ENCODE data around the gene ERI2.

ERI2 gene

DNA sequence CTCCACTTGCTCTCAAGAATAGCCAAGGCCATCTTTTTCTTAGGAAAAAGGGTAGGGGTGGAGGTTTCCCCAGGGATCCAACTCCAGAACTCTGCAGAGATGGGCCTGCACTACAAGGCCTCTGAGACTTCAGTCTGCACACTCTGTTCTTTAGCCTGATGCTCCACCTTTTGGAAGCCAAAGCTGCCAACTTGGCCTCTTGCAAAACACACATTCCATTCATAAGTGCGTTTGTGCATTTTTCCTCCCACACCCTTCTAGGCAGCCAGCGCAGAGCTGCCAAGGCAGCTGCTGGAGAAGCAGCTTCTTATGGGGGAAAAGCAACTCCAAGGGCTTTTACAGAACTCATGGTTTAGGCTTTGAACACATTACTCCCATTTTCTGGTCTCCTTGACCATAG lies 45.3 kb upstream of the ERI2 start:
- POLR2A ChIA-PET = interaction anchor here (0.5 kb wide), 1 partner anchor 1184 kb away, joined by 5 read pairs; no protein-coding TSS in a partner anchor
- Histone ChIP-seq H3K4me3 (ENCODE audit: low read depth, low read length) (no peak overlapping the region), H3K9me3 (ENCODE audit: control insufficient read depth, insufficient read depth, low read depth, low read length) (no peaks in the 10 kb centered on the region), H3K36me3 (ENCODE audit: control insufficient read depth in 2 of 2, insufficient read depth in 1 of 2, low read length in 2 of 2) (peaks cover 0 to 70% of the 10 kb centered on the region in 2 experiments; a peak in 2 of 3 replicates), H3K4me1 (ENCODE audit: control insufficient read depth, insufficient read depth, low read length) (no peaks in the 10 kb centered on the region), H3K27ac (ENCODE audit: extremely low read depth, low read depth, low read length) (no peak overlapping the region)
- CTCF ChIA-PET = interaction anchor here (0.6 to 5.3 kb wide), 12 partner anchors 10 to 1467 kb away, joined by 3 to 44 read pairs (median 4); no protein-coding TSS in a partner anchor
- TF ChIP-seq HOXA7 (CRISPR knock-in tag; IDR thresholded peaks at IDR 0.05; ENCODE audit: borderline replicate concordance) = no peak
- TF ChIP-seq, protein P1, sequence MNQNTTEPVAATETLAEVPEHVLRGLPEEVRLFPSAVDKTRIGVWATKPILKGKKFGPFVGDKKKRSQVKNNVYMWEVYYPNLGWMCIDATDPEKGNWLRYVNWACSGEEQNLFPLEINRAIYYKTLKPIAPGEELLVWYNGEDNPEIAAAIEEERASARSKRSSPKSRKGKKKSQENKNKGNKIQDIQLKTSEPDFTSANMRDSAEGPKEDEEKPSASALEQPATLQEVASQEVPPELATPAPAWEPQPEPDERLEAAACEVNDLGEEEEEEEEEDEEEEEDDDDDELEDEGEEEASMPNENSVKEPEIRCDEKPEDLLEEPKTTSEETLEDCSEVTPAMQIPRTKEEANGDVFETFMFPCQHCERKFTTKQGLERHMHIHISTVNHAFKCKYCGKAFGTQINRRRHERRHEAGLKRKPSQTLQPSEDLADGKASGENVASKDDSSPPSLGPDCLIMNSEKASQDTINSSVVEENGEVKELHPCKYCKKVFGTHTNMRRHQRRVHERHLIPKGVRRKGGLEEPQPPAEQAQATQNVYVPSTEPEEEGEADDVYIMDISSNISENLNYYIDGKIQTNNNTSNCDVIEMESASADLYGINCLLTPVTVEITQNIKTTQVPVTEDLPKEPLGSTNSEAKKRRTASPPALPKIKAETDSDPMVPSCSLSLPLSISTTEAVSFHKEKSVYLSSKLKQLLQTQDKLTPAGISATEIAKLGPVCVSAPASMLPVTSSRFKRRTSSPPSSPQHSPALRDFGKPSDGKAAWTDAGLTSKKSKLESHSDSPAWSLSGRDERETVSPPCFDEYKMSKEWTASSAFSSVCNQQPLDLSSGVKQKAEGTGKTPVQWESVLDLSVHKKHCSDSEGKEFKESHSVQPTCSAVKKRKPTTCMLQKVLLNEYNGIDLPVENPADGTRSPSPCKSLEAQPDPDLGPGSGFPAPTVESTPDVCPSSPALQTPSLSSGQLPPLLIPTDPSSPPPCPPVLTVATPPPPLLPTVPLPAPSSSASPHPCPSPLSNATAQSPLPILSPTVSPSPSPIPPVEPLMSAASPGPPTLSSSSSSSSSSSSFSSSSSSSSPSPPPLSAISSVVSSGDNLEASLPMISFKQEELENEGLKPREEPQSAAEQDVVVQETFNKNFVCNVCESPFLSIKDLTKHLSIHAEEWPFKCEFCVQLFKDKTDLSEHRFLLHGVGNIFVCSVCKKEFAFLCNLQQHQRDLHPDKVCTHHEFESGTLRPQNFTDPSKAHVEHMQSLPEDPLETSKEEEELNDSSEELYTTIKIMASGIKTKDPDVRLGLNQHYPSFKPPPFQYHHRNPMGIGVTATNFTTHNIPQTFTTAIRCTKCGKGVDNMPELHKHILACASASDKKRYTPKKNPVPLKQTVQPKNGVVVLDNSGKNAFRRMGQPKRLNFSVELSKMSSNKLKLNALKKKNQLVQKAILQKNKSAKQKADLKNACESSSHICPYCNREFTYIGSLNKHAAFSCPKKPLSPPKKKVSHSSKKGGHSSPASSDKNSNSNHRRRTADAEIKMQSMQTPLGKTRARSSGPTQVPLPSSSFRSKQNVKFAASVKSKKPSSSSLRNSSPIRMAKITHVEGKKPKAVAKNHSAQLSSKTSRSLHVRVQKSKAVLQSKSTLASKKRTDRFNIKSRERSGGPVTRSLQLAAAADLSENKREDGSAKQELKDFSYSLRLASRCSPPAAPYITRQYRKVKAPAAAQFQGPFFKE (tag by site-specific recombination; IDR thresholded peaks at IDR 0.05; ENCODE audit: borderline replicate concordance) = no peak
- TF ChIP-seq, protein P2, sequence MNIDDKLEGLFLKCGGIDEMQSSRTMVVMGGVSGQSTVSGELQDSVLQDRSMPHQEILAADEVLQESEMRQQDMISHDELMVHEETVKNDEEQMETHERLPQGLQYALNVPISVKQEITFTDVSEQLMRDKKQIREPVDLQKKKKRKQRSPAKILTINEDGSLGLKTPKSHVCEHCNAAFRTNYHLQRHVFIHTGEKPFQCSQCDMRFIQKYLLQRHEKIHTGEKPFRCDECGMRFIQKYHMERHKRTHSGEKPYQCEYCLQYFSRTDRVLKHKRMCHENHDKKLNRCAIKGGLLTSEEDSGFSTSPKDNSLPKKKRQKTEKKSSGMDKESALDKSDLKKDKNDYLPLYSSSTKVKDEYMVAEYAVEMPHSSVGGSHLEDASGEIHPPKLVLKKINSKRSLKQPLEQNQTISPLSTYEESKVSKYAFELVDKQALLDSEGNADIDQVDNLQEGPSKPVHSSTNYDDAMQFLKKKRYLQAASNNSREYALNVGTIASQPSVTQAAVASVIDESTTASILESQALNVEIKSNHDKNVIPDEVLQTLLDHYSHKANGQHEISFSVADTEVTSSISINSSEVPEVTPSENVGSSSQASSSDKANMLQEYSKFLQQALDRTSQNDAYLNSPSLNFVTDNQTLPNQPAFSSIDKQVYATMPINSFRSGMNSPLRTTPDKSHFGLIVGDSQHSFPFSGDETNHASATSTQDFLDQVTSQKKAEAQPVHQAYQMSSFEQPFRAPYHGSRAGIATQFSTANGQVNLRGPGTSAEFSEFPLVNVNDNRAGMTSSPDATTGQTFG (tag by site-specific recombination; IDR thresholded peaks at IDR 0.05; ENCODE audit: borderline replicate concordance) = no peak
- TF ChIP-seq, protein P3, sequence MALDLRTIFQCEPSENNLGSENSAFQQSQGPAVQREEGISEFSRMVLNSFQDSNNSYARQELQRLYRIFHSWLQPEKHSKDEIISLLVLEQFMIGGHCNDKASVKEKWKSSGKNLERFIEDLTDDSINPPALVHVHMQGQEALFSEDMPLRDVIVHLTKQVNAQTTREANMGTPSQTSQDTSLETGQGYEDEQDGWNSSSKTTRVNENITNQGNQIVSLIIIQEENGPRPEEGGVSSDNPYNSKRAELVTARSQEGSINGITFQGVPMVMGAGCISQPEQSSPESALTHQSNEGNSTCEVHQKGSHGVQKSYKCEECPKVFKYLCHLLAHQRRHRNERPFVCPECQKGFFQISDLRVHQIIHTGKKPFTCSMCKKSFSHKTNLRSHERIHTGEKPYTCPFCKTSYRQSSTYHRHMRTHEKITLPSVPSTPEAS (tag by site-specific recombination; IDR thresholded peaks at IDR 0.05) = no peak
- TF ChIP-seq REPIN1 (tag by site-specific recombination; IDR thresholded peaks at IDR 0.05; ENCODE audit: low read depth) = no peak
- no peak for TF ChIP-seq ZNF629 (tag by site-specific recombination; IDR thresholded peaks at IDR 0.05)
- no peak for TF ChIP-seq ZNF266 (tag by site-specific recombination; IDR thresholded peaks at IDR 0.05; ENCODE audit: low read depth)
- TF ChIP-seq ZNF391 (tag by site-specific recombination; IDR thresholded peaks at IDR 0.05; ENCODE audit: borderline replicate concordance, low read depth) = no peak
- TF ChIP-seq ZNF747 (tag by site-specific recombination; IDR thresholded peaks at IDR 0.05) = no peak
- no peak for TF ChIP-seq GLIS2 (tag by site-specific recombination; IDR thresholded peaks at IDR 0.05)
- no peak for TF ChIP-seq OVOL3 (tag by site-specific recombination; IDR thresholded peaks at IDR 0.05)
- no peak for TF ChIP-seq ZNF473 (tag by site-specific recombination; IDR thresholded peaks at IDR 0.05)
- TF ChIP-seq, protein P4, sequence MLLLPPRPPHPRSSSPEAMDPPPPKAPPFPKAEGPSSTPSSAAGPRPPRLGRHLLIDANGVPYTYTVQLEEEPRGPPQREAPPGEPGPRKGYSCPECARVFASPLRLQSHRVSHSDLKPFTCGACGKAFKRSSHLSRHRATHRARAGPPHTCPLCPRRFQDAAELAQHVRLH (tag by site-specific recombination; IDR thresholded peaks at IDR 0.05) = no peak
- no peak for TF ChIP-seq ZFP69B (tag by site-specific recombination; IDR thresholded peaks at IDR 0.05)
- TF ChIP-seq, protein P5, sequence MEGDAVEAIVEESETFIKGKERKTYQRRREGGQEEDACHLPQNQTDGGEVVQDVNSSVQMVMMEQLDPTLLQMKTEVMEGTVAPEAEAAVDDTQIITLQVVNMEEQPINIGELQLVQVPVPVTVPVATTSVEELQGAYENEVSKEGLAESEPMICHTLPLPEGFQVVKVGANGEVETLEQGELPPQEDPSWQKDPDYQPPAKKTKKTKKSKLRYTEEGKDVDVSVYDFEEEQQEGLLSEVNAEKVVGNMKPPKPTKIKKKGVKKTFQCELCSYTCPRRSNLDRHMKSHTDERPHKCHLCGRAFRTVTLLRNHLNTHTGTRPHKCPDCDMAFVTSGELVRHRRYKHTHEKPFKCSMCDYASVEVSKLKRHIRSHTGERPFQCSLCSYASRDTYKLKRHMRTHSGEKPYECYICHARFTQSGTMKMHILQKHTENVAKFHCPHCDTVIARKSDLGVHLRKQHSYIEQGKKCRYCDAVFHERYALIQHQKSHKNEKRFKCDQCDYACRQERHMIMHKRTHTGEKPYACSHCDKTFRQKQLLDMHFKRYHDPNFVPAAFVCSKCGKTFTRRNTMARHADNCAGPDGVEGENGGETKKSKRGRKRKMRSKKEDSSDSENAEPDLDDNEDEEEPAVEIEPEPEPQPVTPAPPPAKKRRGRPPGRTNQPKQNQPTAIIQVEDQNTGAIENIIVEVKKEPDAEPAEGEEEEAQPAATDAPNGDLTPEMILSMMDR (tag by site-specific recombination; IDR thresholded peaks at IDR 0.05) = no peak
- TF ChIP-seq ZNF600 (tag by site-specific recombination; IDR thresholded peaks at IDR 0.05) = no peak
- no peak for TF ChIP-seq ZNF132 (tag by site-specific recombination; IDR thresholded peaks at IDR 0.05; ENCODE audit: borderline replicate concordance)

All from HEK293 (cell line).